Adrenal gland (tissue), 5 donors: Measurements from ENCODE around the gene ZNF543.

Source experiments
- POLR2A ChIP-seq, 2 donors: fragments of 450-650 bp; IDR thresholded peaks; one replicate each; pipeline ENCODE4 v1.6.1; 2017; ENCODE audit warnings: antibody characterized with exemption in 2 of 2, mild to moderate bottlenecking in 2 of 2, moderate library complexity in 1 of 2
- TF ChIP-seq, protein P1 (sequence below), 6 experiments: fragments of 450-650 bp in 4 of 6; fragments of 200-600 bp in 2 of 6; sonication (generic) in 1 of 6; IDR thresholded peaks; 1 replicate in 5 of 6; 2 replicates in 1 of 6; pipeline versions ENCODE4 v1.5.1 to v1.8.0; 2016 to 2021; ENCODE audit warnings: antibody characterized with exemption in 6 of 6, mild to moderate bottlenecking in 2 of 6, moderate library complexity in 1 of 6
- donor health status: DM: no; HTN: no; CAD: no.

DNA sequence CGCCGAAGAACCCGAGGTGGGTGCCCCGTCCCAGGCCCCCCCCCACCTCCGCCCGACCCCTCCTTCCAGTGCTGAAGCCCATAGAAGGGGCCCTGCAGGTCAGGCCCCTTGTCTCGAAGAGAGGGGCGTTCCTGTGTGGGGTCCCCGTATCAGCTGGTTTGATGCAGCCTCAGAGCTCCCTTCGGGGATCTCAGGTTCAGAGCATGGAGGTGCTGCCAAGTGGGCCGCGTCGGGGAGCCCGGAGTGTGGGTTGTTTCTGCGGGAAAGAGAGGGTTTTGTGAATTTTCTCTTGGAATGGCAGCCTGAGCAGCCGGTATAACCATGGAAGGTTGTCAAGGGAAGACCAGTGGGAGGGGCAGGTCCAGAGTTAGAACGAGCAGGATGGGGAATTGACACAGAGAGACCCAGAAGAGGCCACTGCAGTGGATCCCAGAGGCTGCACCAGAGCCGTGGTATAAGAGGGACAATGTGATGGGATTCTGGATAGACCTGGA lies 43.5 kb downstream of the ZNF543 start:
- TF ChIP-seq, protein P1, sequence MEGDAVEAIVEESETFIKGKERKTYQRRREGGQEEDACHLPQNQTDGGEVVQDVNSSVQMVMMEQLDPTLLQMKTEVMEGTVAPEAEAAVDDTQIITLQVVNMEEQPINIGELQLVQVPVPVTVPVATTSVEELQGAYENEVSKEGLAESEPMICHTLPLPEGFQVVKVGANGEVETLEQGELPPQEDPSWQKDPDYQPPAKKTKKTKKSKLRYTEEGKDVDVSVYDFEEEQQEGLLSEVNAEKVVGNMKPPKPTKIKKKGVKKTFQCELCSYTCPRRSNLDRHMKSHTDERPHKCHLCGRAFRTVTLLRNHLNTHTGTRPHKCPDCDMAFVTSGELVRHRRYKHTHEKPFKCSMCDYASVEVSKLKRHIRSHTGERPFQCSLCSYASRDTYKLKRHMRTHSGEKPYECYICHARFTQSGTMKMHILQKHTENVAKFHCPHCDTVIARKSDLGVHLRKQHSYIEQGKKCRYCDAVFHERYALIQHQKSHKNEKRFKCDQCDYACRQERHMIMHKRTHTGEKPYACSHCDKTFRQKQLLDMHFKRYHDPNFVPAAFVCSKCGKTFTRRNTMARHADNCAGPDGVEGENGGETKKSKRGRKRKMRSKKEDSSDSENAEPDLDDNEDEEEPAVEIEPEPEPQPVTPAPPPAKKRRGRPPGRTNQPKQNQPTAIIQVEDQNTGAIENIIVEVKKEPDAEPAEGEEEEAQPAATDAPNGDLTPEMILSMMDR (IDR thresholded peaks at IDR 0.05): no peak
- TF ChIP-seq POLR2A (IDR thresholded peaks at IDR 0.05): no peak
